ENCODE measurements around the gene NMS.

DNA sequence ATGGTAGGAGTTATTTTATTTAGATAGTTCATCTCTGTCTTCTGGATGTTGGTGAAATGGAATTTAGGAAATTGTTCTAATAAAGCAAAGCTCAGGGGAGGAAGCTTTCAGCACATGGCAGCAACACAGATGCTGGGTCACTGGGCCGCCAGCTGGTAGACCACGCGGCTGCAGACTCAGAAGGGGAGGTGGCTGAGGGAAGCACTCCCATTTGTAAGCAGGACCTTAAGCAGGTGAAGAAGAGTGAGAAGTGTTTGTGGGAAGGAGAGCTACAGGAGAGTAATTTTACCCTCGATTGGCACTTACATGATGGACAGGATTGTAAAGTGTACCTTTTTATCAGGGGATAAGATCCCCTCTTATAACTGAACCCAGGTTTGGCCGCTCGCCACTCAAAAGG is 24.4 kb downstream of the NMS start:
- no peak for TF ChIP-seq POLR2AphosphoS5 (IDR thresholded peaks at IDR 0.05)
- TF ChIP-seq, protein P1, sequence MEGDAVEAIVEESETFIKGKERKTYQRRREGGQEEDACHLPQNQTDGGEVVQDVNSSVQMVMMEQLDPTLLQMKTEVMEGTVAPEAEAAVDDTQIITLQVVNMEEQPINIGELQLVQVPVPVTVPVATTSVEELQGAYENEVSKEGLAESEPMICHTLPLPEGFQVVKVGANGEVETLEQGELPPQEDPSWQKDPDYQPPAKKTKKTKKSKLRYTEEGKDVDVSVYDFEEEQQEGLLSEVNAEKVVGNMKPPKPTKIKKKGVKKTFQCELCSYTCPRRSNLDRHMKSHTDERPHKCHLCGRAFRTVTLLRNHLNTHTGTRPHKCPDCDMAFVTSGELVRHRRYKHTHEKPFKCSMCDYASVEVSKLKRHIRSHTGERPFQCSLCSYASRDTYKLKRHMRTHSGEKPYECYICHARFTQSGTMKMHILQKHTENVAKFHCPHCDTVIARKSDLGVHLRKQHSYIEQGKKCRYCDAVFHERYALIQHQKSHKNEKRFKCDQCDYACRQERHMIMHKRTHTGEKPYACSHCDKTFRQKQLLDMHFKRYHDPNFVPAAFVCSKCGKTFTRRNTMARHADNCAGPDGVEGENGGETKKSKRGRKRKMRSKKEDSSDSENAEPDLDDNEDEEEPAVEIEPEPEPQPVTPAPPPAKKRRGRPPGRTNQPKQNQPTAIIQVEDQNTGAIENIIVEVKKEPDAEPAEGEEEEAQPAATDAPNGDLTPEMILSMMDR (IDR thresholded peaks at IDR 0.05): no peak

All from breast epithelium (tissue), 3 donors.